NOMO-1 treated with dmso at 0.1 percent for 144 hours (cell line): ENCODE results near the gene WDR35.
"Not testable (repeated sequence)": the region's sequence is repeated elsewhere in the genome, so short reads cannot be mapped to it uniquely, and the experiment has no call there.

Source experiments
- DNase-seq: peaks from one replicate; lab custom pipeline; 2025; ENCODE audit not compliant: unreplicated experiment; lab: John Stamatoyannopoulos, UW

The WDR35 gene

DNA sequence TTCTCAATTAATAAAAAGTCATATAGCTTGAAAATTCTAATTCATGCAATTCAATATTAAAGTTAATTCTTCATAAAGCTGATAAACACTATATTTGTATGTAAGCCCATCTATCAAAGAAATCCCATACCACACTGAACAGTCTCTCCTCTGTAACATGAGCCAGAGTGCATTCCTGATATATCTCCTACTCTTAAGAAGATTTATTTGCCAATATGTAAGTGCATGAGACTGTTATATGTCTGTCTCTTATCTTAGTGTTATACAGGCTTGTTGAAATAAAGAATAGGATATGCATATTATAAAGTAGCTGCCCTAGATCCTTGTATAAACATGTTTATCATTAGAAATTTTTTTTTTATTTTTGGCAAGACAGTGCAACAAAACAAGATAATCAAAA lies 47.7 kb downstream of the WDR35 start:
- no peak for DNase-seq

DNA sequence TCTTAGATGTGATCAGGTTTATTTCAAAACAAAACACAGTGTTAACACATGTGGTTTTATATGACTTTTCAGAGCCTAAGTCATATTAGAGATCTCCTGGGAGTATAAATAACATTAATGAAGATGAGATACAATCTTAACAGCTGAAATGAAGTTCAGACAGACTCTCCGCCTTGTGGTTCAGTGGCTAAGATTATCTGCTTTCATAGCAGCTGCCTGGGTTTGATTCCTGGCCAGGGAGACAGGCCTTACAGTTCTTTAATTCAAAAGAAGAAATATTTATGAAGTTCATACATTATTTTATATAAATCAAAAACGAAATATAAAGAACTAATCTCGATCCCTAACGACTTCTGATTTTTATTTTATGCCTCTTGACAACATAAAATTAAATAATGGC lies 52.9 kb downstream of the WDR35 start:
- DNase-seq: no peak

DNA sequence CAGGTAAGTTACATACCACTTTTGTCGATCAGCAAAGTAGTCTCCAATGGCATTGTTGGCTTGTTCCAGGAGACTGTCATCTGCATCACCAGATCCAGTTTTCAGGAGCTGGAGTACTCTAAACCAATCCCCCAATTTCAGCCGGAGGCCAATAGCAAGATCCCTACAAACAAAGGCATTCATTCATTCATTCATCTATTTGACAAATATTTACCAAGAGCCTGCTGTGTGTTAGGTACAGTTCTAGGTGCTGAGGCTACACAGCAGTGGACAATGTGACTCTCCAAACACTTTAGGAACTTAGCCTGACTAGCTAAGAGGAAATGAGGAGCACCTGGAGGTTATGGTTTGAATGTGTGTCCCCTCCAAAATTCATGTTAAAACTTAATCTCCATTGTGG lies 53.7 kb downstream of the WDR35 start:
- no peak for DNase-seq

DNA sequence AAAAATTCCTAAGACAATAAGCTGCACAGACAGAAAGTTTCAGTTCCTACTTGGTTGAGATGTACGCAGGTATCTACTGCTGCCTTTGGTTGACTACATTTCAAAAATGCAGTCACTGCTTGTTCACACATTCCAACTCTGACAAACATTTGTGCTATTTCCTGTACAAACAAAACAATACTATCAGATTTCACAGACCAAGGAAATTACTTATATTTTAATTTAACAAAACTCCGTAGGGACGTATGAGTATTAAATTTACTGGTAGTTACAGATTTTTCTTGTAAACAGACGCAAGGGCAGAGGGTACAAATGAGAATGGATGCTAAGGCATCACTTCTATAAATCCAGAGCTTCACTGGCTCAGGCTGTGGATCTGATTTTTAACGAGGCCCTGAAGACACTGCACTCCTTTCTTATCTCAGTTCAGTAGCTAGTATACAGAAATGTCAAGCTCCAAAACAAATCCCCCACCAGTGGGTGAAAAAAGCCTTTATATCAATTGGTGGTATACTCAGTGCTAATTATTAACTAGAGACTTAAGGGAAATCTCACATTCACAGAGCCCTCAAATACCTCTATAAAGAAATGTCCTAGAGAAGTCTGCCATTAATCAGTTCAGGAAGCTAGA lies 56.4 kb downstream of the WDR35 start:
- no peak for DNase-seq

DNA sequence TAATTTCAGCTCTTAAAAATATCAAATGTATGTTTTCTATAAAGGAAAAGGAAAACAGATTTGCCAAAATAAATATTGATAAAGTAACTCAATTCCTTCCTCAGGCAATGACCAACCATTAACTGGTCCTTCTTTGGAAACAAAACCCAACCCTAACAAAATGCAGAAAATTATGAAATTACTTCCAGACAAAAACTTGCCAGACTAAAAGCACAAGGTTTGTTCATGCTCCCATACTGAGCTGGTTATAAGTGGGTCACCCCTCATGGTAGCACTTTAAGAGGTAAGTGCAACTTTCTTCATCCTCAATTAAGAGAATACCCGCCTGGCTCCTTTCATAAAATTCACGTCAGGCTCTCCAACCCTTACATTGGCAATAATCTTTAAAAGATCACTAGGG lies 57.0 kb downstream of the WDR35 start:
- no peak for DNase-seq

DNA sequence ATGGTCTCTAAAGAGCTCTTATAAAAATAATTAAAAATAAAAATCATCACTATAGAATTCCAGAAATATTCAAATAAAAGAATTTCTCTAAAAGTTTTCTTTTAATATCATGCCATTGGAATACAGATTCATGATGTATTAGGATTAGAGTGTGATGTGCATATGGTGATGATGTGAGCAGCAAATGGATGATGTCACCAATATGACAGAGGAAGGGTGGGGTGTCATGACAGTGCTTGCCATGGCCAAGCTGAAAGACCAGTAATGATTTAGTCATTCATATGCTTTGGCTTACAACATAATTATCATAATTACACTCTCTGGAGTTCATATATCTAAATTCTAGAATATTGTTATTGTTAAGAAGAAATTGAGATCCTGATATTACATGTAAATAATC lies 60.7 kb downstream of the WDR35 start:
- DNase-seq: no peak

DNA sequence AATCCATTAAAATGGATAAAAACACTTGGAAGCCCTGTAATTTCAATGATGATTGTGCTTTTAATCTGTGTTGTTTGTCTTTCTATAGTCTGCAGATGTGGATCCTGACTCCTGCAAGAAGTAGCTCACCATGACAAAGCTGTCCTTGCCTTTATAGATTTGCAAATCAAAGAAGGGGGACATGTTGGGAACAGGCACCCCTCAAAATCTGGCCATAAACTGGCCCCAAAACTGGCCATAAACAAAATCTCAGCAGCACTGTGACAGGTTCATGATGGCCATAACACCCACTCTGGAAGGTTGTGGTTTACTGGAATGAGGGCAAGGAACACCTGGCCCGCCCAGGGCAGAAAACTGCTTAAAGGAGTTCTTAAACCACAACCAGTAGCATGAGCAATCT lies 62.1 kb downstream of the WDR35 start:
- not testable (repeated sequence) for DNase-seq

DNA sequence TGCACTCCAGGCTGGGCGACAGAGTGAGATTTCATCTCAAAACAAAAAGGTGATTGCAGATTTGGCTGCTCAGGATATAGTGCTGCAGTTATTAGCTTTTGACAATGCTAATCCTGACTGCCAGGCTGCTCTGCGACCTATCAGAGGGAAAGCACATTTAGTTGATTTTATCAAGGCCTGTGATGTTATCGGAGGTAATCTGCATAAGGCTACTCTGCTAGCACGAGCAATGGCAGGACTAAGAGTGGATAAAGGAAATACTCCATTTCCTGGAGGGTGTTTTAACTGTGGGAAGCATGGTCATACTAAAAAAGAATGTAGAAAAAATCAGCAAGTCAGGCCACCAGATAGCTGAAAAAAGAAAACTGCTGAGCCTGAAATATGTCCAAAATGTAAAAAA lies 65.4 kb downstream of the WDR35 start:
- DNase-seq: not testable (repeated sequence)

DNA sequence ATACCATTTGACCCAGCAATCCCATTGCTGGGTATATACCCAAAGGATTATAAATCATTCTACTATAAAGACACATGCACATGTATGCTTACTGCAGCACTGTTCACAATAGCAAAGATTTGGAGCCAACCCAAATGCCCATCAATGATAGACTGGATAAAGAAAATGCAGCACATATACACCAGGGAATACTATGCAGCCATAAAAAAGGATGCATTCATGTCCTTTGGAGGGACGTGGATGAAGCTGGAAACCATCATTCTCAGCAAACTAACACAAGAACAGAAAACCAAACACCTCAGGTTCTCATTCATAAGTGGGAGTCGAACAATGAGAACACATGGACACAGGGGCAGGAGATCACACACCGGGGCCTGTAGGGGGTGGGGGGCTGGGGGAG lies 67.7 kb downstream of the WDR35 start:
- not testable (repeated sequence) for DNase-seq

DNA sequence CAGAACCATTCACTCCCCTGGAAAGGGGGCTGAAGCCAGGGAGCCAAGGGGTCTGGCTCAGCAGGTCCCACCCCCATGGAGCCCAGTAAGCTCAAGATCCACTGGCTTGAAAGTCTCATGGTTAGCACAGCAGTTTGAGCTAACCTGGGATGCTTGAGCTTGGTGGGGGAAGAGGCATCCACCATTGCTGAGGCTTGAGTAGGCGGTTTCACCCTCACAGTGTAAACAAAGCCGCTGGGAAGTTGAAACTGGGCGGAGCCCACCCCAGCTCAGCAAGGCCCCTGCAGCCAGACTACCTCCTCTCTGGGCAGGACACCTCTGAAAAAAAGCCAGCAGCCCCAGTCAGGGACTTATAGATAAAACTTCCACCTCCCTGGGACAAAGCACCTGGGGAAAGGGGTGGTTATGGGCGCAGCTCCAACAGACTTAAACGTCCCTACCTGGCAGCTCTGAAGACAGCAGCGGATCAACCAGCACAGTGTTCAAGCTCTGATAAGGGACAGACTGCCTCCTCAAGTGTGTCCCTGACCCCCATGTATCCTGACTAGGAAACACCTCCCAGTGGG lies 73.4 kb downstream of the WDR35 start:
- DNase-seq: no peak

DNA sequence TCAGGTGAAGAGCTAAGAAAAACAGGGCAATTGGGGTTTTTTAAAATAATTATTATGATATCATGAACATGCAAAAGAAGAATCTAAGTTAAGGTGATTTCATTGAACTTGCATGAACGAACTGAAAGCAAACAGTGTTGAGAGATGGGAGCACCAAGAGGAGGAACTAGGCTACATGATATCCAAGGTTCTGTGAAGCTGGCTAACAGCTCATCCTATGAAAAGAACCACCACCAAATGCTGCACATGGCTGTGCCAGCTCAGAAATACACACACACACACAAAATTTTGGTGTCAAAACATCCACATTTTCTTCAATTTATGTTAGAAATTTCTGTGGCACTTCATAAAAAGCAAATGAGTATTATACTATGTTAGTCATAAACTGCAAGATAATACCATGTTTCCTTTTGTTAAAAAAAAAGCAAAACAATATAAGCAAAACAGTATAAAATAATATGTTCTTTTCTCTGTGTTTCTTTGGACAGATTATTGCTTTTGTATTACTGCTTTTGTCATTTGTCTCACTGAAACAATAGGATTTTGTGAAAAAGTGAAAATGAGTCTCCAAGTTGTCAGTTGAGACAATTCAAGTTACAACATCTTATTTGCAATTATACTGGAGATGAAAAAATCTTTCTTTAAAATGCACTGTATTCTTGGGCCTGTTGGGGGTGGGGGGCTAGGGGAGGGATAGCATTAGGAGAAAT lies 75.5 kb downstream of the WDR35 start:
- DNase-seq: no peak

DNA sequence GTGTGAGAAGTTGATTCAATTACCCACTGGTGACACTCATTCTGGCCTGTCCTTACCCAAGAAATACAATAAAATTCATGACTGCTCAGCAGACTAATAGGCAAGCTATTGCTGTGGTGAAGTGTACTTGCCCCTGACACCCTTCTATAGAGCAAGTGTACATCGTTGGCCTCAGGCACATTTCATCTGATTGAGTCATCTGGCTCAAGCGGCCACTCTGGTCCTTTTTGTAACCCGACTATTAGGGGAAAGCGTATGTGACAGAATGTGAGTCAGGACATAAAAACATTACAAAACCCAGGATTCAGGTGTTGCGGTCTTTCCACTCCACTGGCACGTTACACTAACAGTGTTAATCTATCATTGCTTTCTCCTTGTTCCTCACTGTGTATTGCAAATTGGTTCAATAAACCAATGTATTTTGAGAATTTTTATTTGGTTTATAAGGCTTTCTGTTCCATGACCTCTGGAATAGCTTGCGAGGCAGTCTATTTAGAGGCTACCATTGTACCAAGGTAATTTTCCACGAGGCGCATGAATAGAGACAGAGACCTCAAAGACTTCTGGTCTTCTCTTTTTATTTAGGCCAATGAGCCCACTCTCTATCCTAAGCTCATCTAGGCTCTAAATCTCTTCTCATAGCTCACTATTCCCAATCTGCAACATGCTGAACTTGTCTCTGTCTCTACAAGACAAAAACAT lies 77.9 kb downstream of the WDR35 start:
- no peak for DNase-seq

DNA sequence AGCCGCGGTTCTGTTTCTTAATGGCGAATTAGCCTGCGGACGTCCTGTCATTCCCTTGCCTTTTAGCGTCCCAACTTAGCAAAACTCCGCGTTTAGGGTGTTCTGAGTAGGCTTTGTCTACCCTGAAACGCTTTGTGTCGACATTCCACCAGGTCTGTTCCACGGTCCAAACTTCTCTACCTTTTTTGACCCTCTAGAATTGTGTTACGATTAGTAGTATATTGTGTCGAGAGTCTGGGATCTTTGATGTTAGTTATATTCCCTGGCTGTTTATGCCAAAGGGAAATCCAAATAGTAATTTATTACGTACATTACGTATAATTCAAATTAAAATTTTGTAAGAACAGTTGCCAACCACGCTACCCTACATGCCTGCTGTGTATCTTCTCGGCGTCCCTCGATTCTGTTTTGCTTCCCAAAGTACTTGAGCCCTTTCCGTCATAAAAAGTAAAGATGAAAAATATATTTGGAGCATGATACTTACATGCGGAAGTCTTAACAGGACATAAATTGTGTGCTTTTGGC lies 87.6 kb downstream of the WDR35 start:
- DNase-seq: no peak

DNA sequence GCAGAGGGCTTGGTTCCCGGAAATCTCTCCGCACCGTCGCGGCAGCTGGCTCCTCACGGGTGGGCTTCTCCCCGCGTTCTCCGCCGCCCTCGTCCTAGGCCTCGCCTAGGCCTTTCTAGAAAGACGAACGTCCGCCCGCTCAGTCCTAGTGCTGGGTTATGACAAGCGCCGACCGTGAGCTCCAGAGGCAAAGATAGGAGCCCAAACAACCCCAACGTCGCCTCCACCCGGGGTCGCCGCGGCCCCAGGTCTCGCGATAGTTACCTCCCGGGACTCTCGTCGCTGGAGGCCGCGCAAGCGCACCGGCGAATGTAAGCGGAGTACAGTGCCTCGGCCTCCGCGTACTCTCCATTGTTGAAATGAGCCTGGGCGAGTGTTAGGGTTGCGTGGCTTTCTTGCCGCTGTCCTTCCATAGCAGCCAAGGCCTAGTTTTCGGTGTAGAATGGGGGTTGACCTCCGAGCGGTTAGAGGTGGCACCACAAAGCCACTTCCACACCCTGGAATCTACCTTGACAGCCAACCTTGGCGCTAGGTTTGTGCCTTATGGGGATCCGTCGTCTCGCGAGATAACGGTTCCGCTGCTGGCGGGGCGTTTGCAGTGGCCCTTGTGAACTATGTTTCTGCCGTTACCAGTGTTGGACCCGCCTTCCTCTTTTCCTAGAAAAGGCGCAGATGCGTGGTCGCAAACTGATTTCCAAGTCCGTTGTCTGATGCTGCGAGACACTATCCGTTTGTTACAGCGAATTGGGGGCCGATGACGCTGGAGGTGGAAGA lies 88.3 kb downstream of the WDR35 start, which contains the start of gene TTC32:
TSS of gene TTC32 (minus strand) at position 542 of the 774 bp plus-strand sequence. CDS start at position 413, 129 bp downstream.
- DNase-seq: peak; percentile 82

DNA sequence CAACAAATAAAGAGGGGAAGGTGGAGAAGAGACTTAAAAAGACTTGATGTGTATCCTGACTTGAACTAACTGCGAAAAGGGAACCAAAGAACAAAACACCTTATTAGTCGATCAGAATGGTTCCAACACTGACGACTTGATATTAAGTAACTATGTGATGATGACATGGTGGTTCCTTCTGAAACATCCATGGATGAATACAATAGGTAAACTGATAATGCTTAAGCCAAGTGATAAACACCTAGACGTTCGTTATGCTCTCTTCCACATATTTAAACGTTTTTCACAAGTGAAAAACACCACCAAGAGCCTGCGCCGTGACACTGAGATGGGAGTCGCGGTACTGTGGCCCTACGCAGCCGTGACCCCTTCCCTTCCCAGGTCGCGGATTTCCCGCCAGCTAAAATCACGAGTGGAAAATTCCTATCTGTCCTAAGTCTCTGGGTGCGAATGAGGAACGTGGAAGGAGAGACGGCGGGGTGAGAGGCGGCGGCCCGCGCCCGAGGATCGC lies 88.9 kb downstream of the WDR35 start:
- DNase-seq: no peak

DNA sequence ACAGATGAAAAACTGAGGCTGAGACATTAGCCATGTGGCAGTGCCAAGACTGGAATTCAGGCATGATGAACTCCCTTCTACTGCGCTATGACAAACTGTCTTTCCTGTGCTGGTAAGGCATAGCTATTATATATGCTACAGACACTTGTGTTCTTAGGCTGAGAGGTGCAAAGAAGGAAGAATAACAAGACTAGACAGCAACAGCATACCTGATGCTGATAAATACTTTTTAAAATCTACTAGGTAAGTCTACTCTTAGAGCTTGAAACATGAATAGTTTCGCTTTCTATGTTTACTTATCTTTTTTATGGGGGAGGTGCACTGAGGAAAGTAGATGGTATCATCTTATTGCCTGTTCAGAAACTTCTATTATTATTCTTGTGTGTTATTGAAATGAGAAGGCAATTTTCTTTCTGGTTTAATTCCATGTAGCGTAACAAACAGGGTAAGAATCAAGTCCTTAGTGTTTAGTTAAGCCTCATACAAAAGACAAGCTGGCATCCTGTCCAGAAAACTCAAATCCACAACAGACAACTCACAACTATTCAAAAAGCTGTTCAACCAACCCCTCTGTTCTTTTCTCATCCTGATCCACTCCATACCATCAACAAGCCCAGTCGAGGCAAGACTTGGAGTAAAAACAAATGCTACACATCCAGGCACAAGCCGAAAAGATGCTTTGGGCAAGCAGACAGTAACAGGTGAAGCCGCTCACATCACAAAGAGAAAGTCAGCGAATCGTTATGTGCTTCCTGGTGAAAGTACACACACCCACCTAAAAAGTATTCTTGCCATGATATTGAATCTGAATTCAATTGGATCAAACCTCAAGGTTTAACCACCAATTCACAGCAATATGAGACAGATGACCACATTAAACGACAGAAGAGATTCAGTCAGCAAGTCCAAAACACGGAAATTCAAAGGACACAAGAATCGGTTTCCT lies 89.6 kb downstream of the WDR35 start:
- DNase-seq: no peak

DNA sequence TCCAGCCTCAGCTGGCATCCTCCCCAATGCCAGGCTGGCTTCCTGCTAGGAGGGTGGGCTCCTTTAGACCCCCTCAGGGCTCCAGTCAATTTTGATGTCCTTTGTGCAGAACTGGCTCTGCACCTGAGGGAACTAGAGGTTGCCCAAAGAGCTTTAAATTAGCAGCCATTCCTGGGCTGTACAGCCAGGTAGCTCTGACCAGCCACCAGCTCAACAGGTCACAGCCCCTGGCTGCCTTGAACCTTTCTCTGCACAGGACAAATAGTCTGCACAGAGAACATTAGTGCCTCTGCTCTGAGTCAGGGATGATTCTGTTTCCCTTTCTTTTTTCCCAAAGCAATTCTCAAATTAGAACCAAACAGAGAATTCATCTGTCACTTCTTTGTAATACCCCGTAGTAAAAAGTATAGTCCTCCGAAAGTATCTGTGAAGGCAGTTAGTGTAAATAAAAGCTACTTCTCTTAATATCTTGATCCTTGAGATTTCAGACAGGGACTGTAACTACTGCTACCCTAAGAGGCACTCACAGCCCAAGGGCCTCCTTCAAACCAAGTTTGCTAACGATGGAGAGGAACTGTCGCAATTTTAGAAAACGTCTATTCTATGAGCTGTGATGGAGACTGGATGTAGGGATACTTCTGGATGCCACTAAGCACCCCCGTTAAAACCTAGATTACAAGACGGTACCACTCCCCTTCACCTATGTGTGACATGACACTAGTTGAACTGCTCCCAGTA lies 91.1 kb downstream of the WDR35 start:
- no peak for DNase-seq

DNA sequence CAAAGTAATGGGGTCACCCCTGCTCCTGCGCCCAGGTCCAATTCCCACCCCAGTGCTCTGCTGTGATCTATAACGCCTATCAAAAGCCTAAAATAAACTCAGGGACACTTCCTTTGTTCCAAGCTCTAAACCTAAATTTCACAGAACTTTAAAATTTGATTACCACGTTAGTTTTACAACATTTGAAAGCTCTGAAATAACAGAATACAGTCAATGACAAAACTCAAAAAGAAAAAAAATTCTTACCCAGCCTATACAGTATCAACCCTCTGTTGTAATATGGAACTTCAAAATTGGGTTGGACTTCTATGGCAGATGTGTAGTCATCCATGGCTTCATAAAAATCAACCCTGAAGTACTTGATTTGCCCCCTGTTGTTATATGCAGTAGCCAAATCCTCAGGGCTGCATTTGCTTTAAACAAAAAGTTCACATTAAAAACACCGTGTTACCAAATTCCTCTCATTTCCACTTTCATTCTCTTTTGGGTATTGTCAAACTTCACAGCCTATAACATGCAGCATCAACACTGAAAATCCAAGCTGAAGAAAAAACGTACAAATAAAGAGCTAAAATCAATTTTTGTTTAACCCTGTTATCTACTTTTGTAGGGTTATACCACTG lies 92.2 kb downstream of the WDR35 start:
- no peak for DNase-seq
